Activated naive CD8-positive, alpha-beta T cell treated with anti-CD3 and anti-CD28 coated beads, Interleukin-2, amount 10 ng/mL, durations not matched to agents 7 days and 5 days (primary cell): Measurements from ENCODE around the gene METTL9. TPM values are rescaled to one million over a fixed set of nuclear protein-coding genes. Genes with fewer than 3 reads are reported as not detected.
"Not testable (repeated sequence)": the region's sequence is repeated elsewhere in the genome, so short reads cannot be mapped to it uniquely, and the experiment has no call there.

Source experiments
- ATAC-seq: fragments of 150-1000 bp; cut with Tn5 transposase; one replicate; pipeline ENCODE4 v1.10.0; 2021; ENCODE audit warnings: low read depth, moderate library complexity
- POLR2A ChIA-PET: fragments of 350-600 bp; sonication (Branson Sonifier 250); formaldehyde crosslinking; loops from one replicate; lab custom pipeline; 2021; ENCODE audit warnings: antibody characterized with exemption; lab: Charles Lee
- DNase-seq: peaks from one replicate; pipeline ENCODE4 v3.0.0; 2021
- H3K27ac Mint-ChIP-seq: one replicate; pipeline ENCODE4 v1.8.0; 2022; ENCODE audit warnings: mild to moderate bottlenecking, mixed read lengths
- H3K27me3 Mint-ChIP-seq: one replicate; pipeline ENCODE4 v1.8.0; 2022; ENCODE audit warnings: mild to moderate bottlenecking, moderate library complexity, mixed read lengths
- H3K36me3 Mint-ChIP-seq: one replicate; pipeline ENCODE4 v1.8.0; 2021; ENCODE audit warnings: mild to moderate bottlenecking, mixed read lengths
- H3K4me1 Mint-ChIP-seq: one replicate; pipeline ENCODE4 v1.8.0; 2021; ENCODE audit warnings: mixed read lengths
- H3K4me3 Mint-ChIP-seq: one replicate; pipeline ENCODE4 v1.8.0; 2022; ENCODE audit warnings: mild to moderate bottlenecking, moderate library complexity, mixed read lengths
- H3K9me3 Mint-ChIP-seq: one replicate; pipeline ENCODE4 v1.8.0; 2021; ENCODE audit warnings: mixed read lengths
- total RNA-seq, 2 experiments: library from RNA; stranded (reverse); gene quantifications; one replicate each; pipeline ENCODE4 v1.2.3, GENCODE V29; 2021

The METTL9 gene
- total RNA-seq, 2 experiments from 2014 or later = 95.2 to 95.9 TPM

GRCh38 chr16:21584817-21585216 is 14.6 kb upstream of the METTL9 start:
- POLR2A ChIA-PET = no interaction called here
- Mint-ChIP-seq H3K27ac (no peak overlapping the region), H3K27me3 (peaks cover 3% of the 10 kb centered on the region), H3K4me1 (peaks cover 5% of the 10 kb centered on the region), H3K4me3 (no peak overlapping the region), H3K36me3 (no peaks in the 10 kb centered on the region), H3K9me3 (no peaks in the 10 kb centered on the region)
- no peak for DNase-seq
- ATAC-seq = no peak

GRCh38 chr16:21588593-21588992 is 10.8 kb upstream of the METTL9 start:
- H3K4me1 Mint-ChIP-seq = not testable (repeated sequence)

GRCh38 chr16:21589551-21589950 is 9.8 kb upstream of the METTL9 start:
- no peak for ATAC-seq
- no peak for DNase-seq
- H3K4me3 Mint-ChIP-seq = no peak overlapping the region
- H3K36me3 Mint-ChIP-seq = no peaks in the 10 kb centered on the region
- POLR2A ChIA-PET = no interaction called here
- no peaks in the 10 kb centered on the region for H3K27me3 Mint-ChIP-seq
- peaks cover 4% of the 10 kb centered on the region for H3K4me1 Mint-ChIP-seq
- no peaks in the 10 kb centered on the region for H3K9me3 Mint-ChIP-seq
- H3K27ac Mint-ChIP-seq = no peak overlapping the region

More at GRCh38 chr16:21588593-21588992, 10.8 kb upstream of the METTL9 start:
- not testable (repeated sequence) for H3K9me3 Mint-ChIP-seq, DNase-seq, H3K27ac Mint-ChIP-seq, ATAC-seq, H3K36me3 Mint-ChIP-seq, H3K4me3 Mint-ChIP-seq, H3K27me3 Mint-ChIP-seq
- POLR2A ChIA-PET = interaction anchor here (0.9 kb wide), 1 partner anchor 52 kb away, joined by 4 read pairs; no protein-coding TSS in a partner anchor

GRCh38 chr16:21590287-21590686 is 9.1 kb upstream of the METTL9 start:
- POLR2A ChIA-PET = no interaction called here
- H3K9me3 Mint-ChIP-seq = no peaks in the 10 kb centered on the region
- no peak for ATAC-seq
- DNase-seq = no peak
- H3K4me1 Mint-ChIP-seq = peaks cover 4% of the 10 kb centered on the region
- no peak overlapping the region for H3K4me3 Mint-ChIP-seq
- H3K36me3 Mint-ChIP-seq = no peaks in the 10 kb centered on the region
- no peaks in the 10 kb centered on the region for H3K27me3 Mint-ChIP-seq
- no peak overlapping the region for H3K27ac Mint-ChIP-seq

- H3K36me3 Mint-ChIP-seq = no peaks in the 10 kb centered on the region
- DNase-seq (no peak), ATAC-seq (no peak)
- POLR2A ChIA-PET = no interaction called here
- H3K4me3 Mint-ChIP-seq = no peak overlapping the region
- H3K4me1 Mint-ChIP-seq = peaks cover 4% of the 10 kb centered on the region
- no peaks in the 10 kb centered on the region for H3K9me3 Mint-ChIP-seq
- H3K27ac Mint-ChIP-seq = no peak overlapping the region
- H3K27me3 Mint-ChIP-seq = no peaks in the 10 kb centered on the region
Measured at GRCh38 chr16:21590796-21591195, 8.6 kb upstream of the METTL9 start.

GRCh38 chr16:21592191-21592590 is 7.2 kb upstream of the METTL9 start:
- no peak for ATAC-seq
- Mint-ChIP-seq H3K27ac (no peak overlapping the region), H3K4me1 (peaks cover 7% of the 10 kb centered on the region), H3K4me3 (no peak overlapping the region), H3K9me3 (no peaks in the 10 kb centered on the region), H3K36me3 (no peaks in the 10 kb centered on the region), H3K27me3 (peaks cover 2% of the 10 kb centered on the region)
- DNase-seq = no peak
- POLR2A ChIA-PET = interaction anchor here (0.6 kb wide), 1 partner anchor 36 kb away, joined by 3 read pairs; no protein-coding TSS in a partner anchor

- Mint-ChIP-seq H3K36me3 (peaks cover 4% of the 10 kb centered on the region), H3K27ac (no peak overlapping the region), H3K27me3 (peaks cover 2% of the 10 kb centered on the region), H3K4me1 (peaks cover 20% of the 10 kb centered on the region), H3K4me3 (no peak overlapping the region), H3K9me3 (peaks cover 1% of the 10 kb centered on the region)
- POLR2A ChIA-PET = interaction anchor here (0.6 kb wide), 1 partner anchor 35 kb away, joined by 3 read pairs; no protein-coding TSS in a partner anchor
- ATAC-seq (no peak), DNase-seq (no peak)
Measured at GRCh38 chr16:21593530-21594289, 5.7 kb upstream of the METTL9 start.

GRCh38 chr16:21597561-21598030 is 1.8 kb upstream of the METTL9 start:
- Mint-ChIP-seq H3K27me3 (peaks cover 2% of the 10 kb centered on the region), H3K4me3 (peak overlapping the region; percentile 89), H3K4me1 (peaks cover 34% of the 10 kb centered on the region), H3K36me3 (peaks cover 7% of the 10 kb centered on the region), H3K27ac (peak overlapping the region; percentile 96), H3K9me3 (peaks cover 1% of the 10 kb centered on the region)
- POLR2A ChIA-PET = interaction anchor here (1.5 to 2.4 kb wide), 3 partner anchors 11 to 47 kb away, joined by 6 to 13 read pairs (median 8); no protein-coding TSS in a partner anchor
- ATAC-seq = no peak
- no peak for DNase-seq

GRCh38 chr16:21598206-21598605 is 1.2 kb upstream of the METTL9 start:
- ATAC-seq (no peak), DNase-seq (no peak)
- H3K9me3 Mint-ChIP-seq = peaks cover 1% of the 10 kb centered on the region
- H3K4me1 Mint-ChIP-seq = peaks cover 35% of the 10 kb centered on the region
- peak overlapping the region; percentile 96 for H3K27ac Mint-ChIP-seq
- POLR2A ChIA-PET = interaction anchor here (0.8 to 2.4 kb wide), 7 partner anchors 10 to 47 kb away, joined by 3 to 13 read pairs (median 6); no protein-coding TSS in a partner anchor
- peaks cover 2% of the 10 kb centered on the region for H3K27me3 Mint-ChIP-seq
- H3K36me3 Mint-ChIP-seq = peaks cover 7% of the 10 kb centered on the region
- H3K4me3 Mint-ChIP-seq = peak overlapping the region; percentile 89

- H3K27me3 Mint-ChIP-seq = peaks cover 2% of the 10 kb centered on the region
- H3K4me1 Mint-ChIP-seq = peaks cover 38% of the 10 kb centered on the region
- H3K4me3 Mint-ChIP-seq = peak overlapping the region; percentile 89
- ATAC-seq = peak; percentile 1
- no peak for DNase-seq
- POLR2A ChIA-PET = interaction anchor here (0.8 to 2.4 kb wide), 7 partner anchors 10 to 46 kb away, joined by 3 to 13 read pairs (median 6); no protein-coding TSS in a partner anchor
- peak overlapping the region; percentile 92 for H3K27ac Mint-ChIP-seq
- peaks cover 7% of the 10 kb centered on the region for H3K36me3 Mint-ChIP-seq
- peaks cover 1% of the 10 kb centered on the region for H3K9me3 Mint-ChIP-seq
Measured at GRCh38 chr16:21598701-21599121, 666 bp upstream of the METTL9 start.

GRCh38 chr16:21600031-21600773 is 825 bp downstream of the METTL9 start:
- peak; percentile 17 for ATAC-seq
- Mint-ChIP-seq H3K4me1 (peaks cover 46% of the 10 kb centered on the region), H3K27me3 (peaks cover 2% of the 10 kb centered on the region), H3K9me3 (peaks cover 1% of the 10 kb centered on the region), H3K27ac (peak overlapping the region; percentile 94), H3K36me3 (peaks cover 9% of the 10 kb centered on the region), H3K4me3 (peak overlapping the region; percentile 98)
- POLR2A ChIA-PET = interaction anchor here (0.8 to 2.4 kb wide), 7 partner anchors 8 to 45 kb away, joined by 3 to 13 read pairs (median 6); no protein-coding TSS in a partner anchor
- DNase-seq = no peak

GRCh38 chr16:21602785-21603184 is 3.4 kb downstream of the METTL9 start:
- no peaks in the 10 kb centered on the region for H3K9me3 Mint-ChIP-seq
- peaks cover 54% of the 10 kb centered on the region for H3K4me1 Mint-ChIP-seq
- peaks cover 7% of the 10 kb centered on the region for H3K36me3 Mint-ChIP-seq
- H3K4me3 Mint-ChIP-seq = no peak overlapping the region
- ATAC-seq = no peak
- no peak overlapping the region for H3K27ac Mint-ChIP-seq
- H3K27me3 Mint-ChIP-seq = no peaks in the 10 kb centered on the region
- POLR2A ChIA-PET = no interaction called here
- no peak for DNase-seq

GRCh38 chr16:21603928-21604327 is 4.6 kb downstream of the METTL9 start:
- ATAC-seq (no peak), DNase-seq (no peak)
- H3K4me1 Mint-ChIP-seq = peaks cover 56% of the 10 kb centered on the region
- H3K4me3 Mint-ChIP-seq = no peak overlapping the region
- POLR2A ChIA-PET = interaction anchor here (0.6 to 1.2 kb wide), 2 partner anchors 22 to 1912 kb away, joined by 3 to 5 read pairs; no protein-coding TSS in a partner anchor
- no peaks in the 10 kb centered on the region for H3K9me3 Mint-ChIP-seq
- H3K36me3 Mint-ChIP-seq = peaks cover 5% of the 10 kb centered on the region
- H3K27me3 Mint-ChIP-seq = no peaks in the 10 kb centered on the region
- H3K27ac Mint-ChIP-seq = no peak overlapping the region
